IMR-90 (cell line): ENCODE data around the gene RASSF8. TPM values are rescaled to one million over a fixed set of nuclear protein-coding genes. Genes with fewer than 3 reads are reported as not detected.

Source experiments
- ATAC-seq: fragments of 200-7000 bp; cut with Tn5 transposase; 2 replicates; pipeline ENCODE4 v1.9.1; 2020; ENCODE audit warnings: low read depth, mild to moderate bottlenecking, moderate library complexity
- BruUV-seq: library from RNA; stranded (reverse); fragments of 400-500 nt; replicated peaks from 2 replicates; lab custom pipeline; 2021; lab: Mats Ljungman, UMichigan
- CTCF ChIA-PET: fragments of 300-600 bp; formaldehyde crosslinking; extraction: SDS; loops from one replicate; lab custom pipeline; 2021; ENCODE audit warnings: antibody characterized with exemption; lab: Yijun Ruan, JAX
- POLR2A ChIA-PET: fragments of 300-600 bp; sonication (Branson Sonifier 250); formaldehyde crosslinking; loops from one replicate; lab custom pipeline; 2022; ENCODE audit warnings: antibody characterized with exemption; ENCODE audit not compliant: unreplicated experiment; lab: Charles Lee
- DNase-seq: peaks from one replicate; pipeline ENCODE4 v3.0.0; 2013
- H2AFZ ChIP-seq: replicated peaks from 2 replicates; pipeline ENCODE3; 2013; ENCODE audit warnings: low read length, mild to moderate bottlenecking; ENCODE audit not compliant: poor library complexity
- H2AK5ac ChIP-seq: 2 replicates; pipeline ENCODE4 v1.6.1; 2013; ENCODE audit warnings: low read depth, low read length, inconsistent platforms
- H2AK9ac ChIP-seq: replicated peaks from 2 replicates; pipeline ENCODE3; 2013; ENCODE audit warnings: mild to moderate bottlenecking, low read depth, low read length, moderate library complexity; ENCODE audit not compliant: poor library complexity
- H2BK120ac ChIP-seq: 2 replicates; pipeline ENCODE4 v1.6.1; 2013; ENCODE audit warnings: low read depth, low read length, inconsistent platforms
- H2BK15ac ChIP-seq: 3 replicates; pipeline ENCODE4 v1.6.1; 2013; ENCODE audit warnings: low read depth, low read length, inconsistent platforms
- H2BK20ac ChIP-seq: 2 replicates; pipeline ENCODE4 v1.6.1; 2013; ENCODE audit warnings: low read depth, mild to moderate bottlenecking, inconsistent platforms, low read length, moderate library complexity
- H2BK5ac ChIP-seq: 2 replicates; pipeline ENCODE4 v1.6.1; 2013; ENCODE audit warnings: mild to moderate bottlenecking, low read depth, low read length, inconsistent platforms; ENCODE audit not compliant: poor library complexity, severe bottlenecking
- H3K14ac ChIP-seq: replicated peaks from 2 replicates; pipeline ENCODE4 v1.6.1; 2013; ENCODE audit warnings: low read depth, low read length, inconsistent platforms
- H3K18ac ChIP-seq: 2 replicates; pipeline ENCODE4 v1.6.1; 2013; ENCODE audit warnings: low read depth, low read length, control low read depth
- H3K23ac ChIP-seq: 2 replicates; pipeline ENCODE4 v1.6.1; 2013; ENCODE audit warnings: low read depth, low read length, inconsistent platforms
- H3K27ac ChIP-seq: 2 replicates; pipeline ENCODE4 v1.5.1; 2013; ENCODE audit warnings: mild to moderate bottlenecking, control low read depth, low read length; ENCODE audit not compliant: insufficient read depth
- H3K27me3 ChIP-seq: 2 replicates; pipeline ENCODE4 v1.6.1; 2013; ENCODE audit warnings: low read length; ENCODE audit not compliant: control insufficient read depth, insufficient read depth
- H3K36me3 ChIP-seq: 2 replicates; pipeline ENCODE4 v1.6.1; 2013; ENCODE audit warnings: low read length, mixed read lengths; ENCODE audit not compliant: control insufficient read depth, insufficient read depth
- H3K4ac ChIP-seq: 2 replicates; pipeline ENCODE4 v1.6.1; 2013; ENCODE audit warnings: low read depth, low read length, inconsistent platforms
- H3K4me1 ChIP-seq: 2 replicates; pipeline ENCODE4 v1.6.1; 2013; ENCODE audit warnings: low read length, mixed read lengths; ENCODE audit not compliant: control insufficient read depth, insufficient read depth
- H3K4me2 ChIP-seq: 2 replicates; pipeline ENCODE4 v1.6.1; 2013; ENCODE audit warnings: low read depth, mild to moderate bottlenecking, control low read depth, low read length, moderate library complexity
- H3K4me3 ChIP-seq: 2 replicates; pipeline ENCODE4 v1.5.1; 2013; ENCODE audit warnings: low read depth, mild to moderate bottlenecking, control low read depth, low read length, moderate library complexity; ENCODE audit not compliant: insufficient read depth
- H3K56ac ChIP-seq: 2 replicates; pipeline ENCODE4 v1.6.1; 2013; ENCODE audit warnings: low read length, inconsistent platforms; ENCODE audit not compliant: insufficient read depth; ENCODE audit errors: extremely low read depth
- H3K79me1 ChIP-seq, 2 experiments: 2 replicates each; pipeline ENCODE4 v1.6.1; 2013; ENCODE audit warnings: low read length in 2 of 2, inconsistent platforms in 1 of 2, low read depth in 1 of 2
- H3K9ac ChIP-seq: 2 replicates; pipeline ENCODE4 v1.6.1; 2013; ENCODE audit warnings: low read depth, low read length, control low read depth
- H3K9me1 ChIP-seq: 2 replicates; pipeline ENCODE4 v1.6.1; 2013; ENCODE audit warnings: low read length, inconsistent platforms; ENCODE audit not compliant: insufficient read depth
- H3K9me3 ChIP-seq: 2 replicates; pipeline ENCODE4 v1.6.1; 2013; ENCODE audit warnings: low read length; ENCODE audit not compliant: control insufficient read depth, insufficient read depth
- H4K20me1 ChIP-seq: 2 replicates; pipeline ENCODE4 v1.6.1; 2013; ENCODE audit warnings: low read length, inconsistent platforms; ENCODE audit not compliant: insufficient read depth
- H4K5ac ChIP-seq: 2 replicates; pipeline ENCODE4 v1.6.1; 2013; ENCODE audit warnings: mild to moderate bottlenecking, low read depth, low read length, control low read depth
- H4K8ac ChIP-seq, 2 experiments: 2 replicates each; pipeline ENCODE4 v1.6.1; 2013; ENCODE audit warnings: low read depth in 2 of 2, low read length in 2 of 2, control low read depth in 1 of 2, inconsistent platforms in 1 of 2
- H4K91ac ChIP-seq: 2 replicates; pipeline ENCODE4 v1.6.1; 2013; ENCODE audit warnings: low read depth, low read length, inconsistent platforms; ENCODE audit not compliant: insufficient read depth
- BHLHE40 ChIP-seq: fragments of 150-350 bp; IDR thresholded peaks from 2 replicates; pipeline ENCODE4 v1.6.1; 2016; ENCODE audit warnings: mild to moderate bottlenecking, low read depth, low read length
- CEBPB ChIP-seq: IDR thresholded peaks from 2 replicates; pipeline ENCODE4 v1.6.1; 2012; ENCODE audit warnings: low read depth, low read length, improper control_type of control experiment
- CTCF ChIP-seq: conservative IDR thresholded peaks from 2 replicates; pipeline ENCODE4 v1.5.1; 2012; ENCODE audit warnings: mild to moderate bottlenecking, low read depth, low read length, improper control_type of control experiment
- ELK1 ChIP-seq: fragments of 150-350 bp; IDR thresholded peaks from 2 replicates; pipeline ENCODE4 v1.6.1; 2016; ENCODE audit warnings: low read depth, mild to moderate bottlenecking, low read length, moderate library complexity, borderline replicate concordance
- FOS ChIP-seq: fragments of 150-350 bp; IDR thresholded peaks from 2 replicates; pipeline ENCODE4 v1.6.1; 2016; ENCODE audit warnings: low read depth, low read length
- MAFK ChIP-seq: IDR thresholded peaks from 2 replicates; pipeline ENCODE4 v1.6.1; 2012; ENCODE audit warnings: low read depth, low read length, improper control_type of control experiment
- MAZ ChIP-seq: IDR thresholded peaks from 2 replicates; pipeline ENCODE4 v1.6.1; 2012; ENCODE audit warnings: low read depth, mild to moderate bottlenecking, low read length, improper control_type of control experiment, moderate library complexity, borderline replicate concordance
- MXI1 ChIP-seq: IDR thresholded peaks from 2 replicates; pipeline ENCODE4 v1.6.1; 2012; ENCODE audit warnings: low read depth, mild to moderate bottlenecking, low read length, moderate library complexity, borderline replicate concordance
- NFE2L2 ChIP-seq: fragments of 150-350 bp; IDR thresholded peaks from 2 replicates; pipeline ENCODE4 v1.6.1; 2016; ENCODE audit warnings: low read depth, mild to moderate bottlenecking, low read length
- POLR2A ChIP-seq: IDR thresholded peaks from 2 replicates; pipeline ENCODE4 v1.6.1; 2012; ENCODE audit warnings: mild to moderate bottlenecking, low read depth, low read length
- RAD21 ChIP-seq: IDR thresholded peaks from 2 replicates; pipeline ENCODE4 v1.6.1; 2012; ENCODE audit warnings: low read length, improper control_type of control experiment
- RCOR1 ChIP-seq: IDR thresholded peaks from 2 replicates; pipeline ENCODE4 v1.6.1; 2012; ENCODE audit warnings: mild to moderate bottlenecking, low read length, improper control_type of control experiment; ENCODE audit not compliant: insufficient replicate concordance
- RFX5 ChIP-seq: IDR thresholded peaks from 2 replicates; pipeline ENCODE4 v1.8.0; 2012; ENCODE audit warnings: low read depth, mild to moderate bottlenecking, low read length, moderate library complexity
- SMC3 ChIP-seq: fragments of 150-350 bp; IDR thresholded peaks from 2 replicates; pipeline ENCODE4 v1.6.1; 2016; ENCODE audit warnings: low read depth, mild to moderate bottlenecking, antibody characterized with exemption, low read length, moderate library complexity
- USF2 ChIP-seq: fragments of 150-350 bp; IDR thresholded peaks from 2 replicates; pipeline ENCODE4 v1.6.1; 2017; ENCODE audit warnings: mild to moderate bottlenecking, antibody characterized with exemption, low read length, low read depth
- WGBS, 2 experiments: methylation state at CpG; one replicate each; pipeline versions ENCODE4 v1.1.5 to v1.1.7; 2013; ENCODE audit warnings: missing lambda C conversion rate in 2 of 2; ENCODE audit not compliant: insufficient read length in 1 of 2; ENCODE audit errors: extremely low coverage in 2 of 2; 5-methylcytosine and 5-hydroxymethylcytosine counted together
- dilution Hi-C: fragments of 300-500 bp; cut with HindIII; formaldehyde crosslinking; loops from one replicate; pipeline ENCODE4 v1.14.3; 2018; ENCODE audit warnings: low sequenced_read_pairs; ENCODE audit not compliant: unreplicated experiment
- in situ Hi-C: fragments of 300-500 bp; cut with MboI; formaldehyde crosslinking; loops from 3 replicates; pipeline ENCODE4 v1.14.3; 2019; ENCODE audit warnings: low sequenced_read_pairs, inconsistent platforms, mixed read lengths
- intact Hi-C: fragments of 100-400 bp; cut with micrococcal nuclease; formaldehyde crosslinking; loops from 2 replicates; pipeline ENCODE4 v1.10.0; 2022
- polyA plus RNA-seq, 3 experiments: library from polyadenylated mRNA; depleted of rRNA; stranded (reverse); fragments of >200 nt; gene quantifications; 2 replicates each; pipeline ENCODE4 v1.2.3, GENCODE V29; 2012; ENCODE audit warnings: low replicate concordance in 1 of 3
- total RNA-seq: library from RNA; depleted of rRNA; stranded (reverse); fragments of >200 nt; gene quantifications from 2 replicates; pipeline ENCODE4 v1.2.3, GENCODE V29; 2012

Gene RASSF8
- total and polyA plus RNA-seq, 2 of the 4 experiments (the other 2 are of a cell fraction): 10.8 to 50.5 TPM

- no CpG with 5 or more reads among the region's 8 CpGs for WGBS, 2 experiments
- CTCF ChIA-PET: no interaction called here
- intact Hi-C loops: no loop called here
- TF ChIP-seq RAD21 (no peak), RCOR1 (no peak), CTCF (no peak), ELK1 (no peak), CEBPB (no peak), RFX5 (no peak), BHLHE40 (no peak), MXI1 (no peak), NFE2L2 (no peak), MAZ (no peak), SMC3 (no peak), USF2 (no peak), FOS (no peak), POLR2A (no peak), MAFK (no peak)
Observed at GRCh38 chr12:25985316-25986175, 27.1 kb downstream of the RASSF8 start.

More at GRCh38 chr12:25985316-25986175, 27.1 kb downstream of the RASSF8 start:
- Histone ChIP-seq H2AK5ac (no peak overlapping the region), H3K56ac (no peak overlapping the region), H2AK9ac (no peak overlapping the region), H2BK5ac (no peak overlapping the region), H3K9ac (no peak overlapping the region), H3K18ac (no peak overlapping the region), H3K9me1 (peaks cover 9% of the 10 kb centered on the region; the same call in 1 of the 2 replicates), H3K23ac (no peak overlapping the region; the same call in 1 of the 2 replicates), H2AFZ (no peak overlapping the region), H3K27ac (no peak overlapping the region), H4K5ac (no peak overlapping the region), H3K14ac (no peak overlapping the region; the same call in 1 of the 2 replicates), H2BK15ac (no peak overlapping the region), H2BK20ac (no peak overlapping the region), H3K79me1 (peaks cover 19 to 79% of the 10 kb centered on the region in 2 experiments; a peak in 3 of 4 replicates), H4K20me1 (peaks cover 51% of the 10 kb centered on the region), H3K27me3 (no peaks in the 10 kb centered on the region), H3K4ac (no peak overlapping the region), H3K36me3 (no peaks in the 10 kb centered on the region), H3K9me3 (no peaks in the 10 kb centered on the region), H4K91ac (no peak overlapping the region), H3K4me2 (no peak overlapping the region), H3K4me3 (no peak overlapping the region), H2BK120ac (no peak overlapping the region), H4K8ac (no peak overlapping the region), H3K4me1 (peaks cover 3% of the 10 kb centered on the region; the same call in 1 of the 2 replicates)
- no TSS peak for BruUV-seq
- ATAC-seq: no peak
- dilution Hi-C loops (no loop called here), in situ Hi-C loops (no loop called here)
- POLR2A ChIA-PET: no interaction called here
- DNase-seq: no peak
